Urothelium cell line (cell line): Measurements from ENCODE around the gene FBXW7.

ENCODE experiments used
- DNase-seq: peaks from one replicate; pipeline ENCODE4 v3.0.0; 2011; ENCODE audit warnings: low spot score, mixed read lengths
- FAIRE-seq: peaks from 2 replicates; lab custom pipeline; 2011; peaks lifted over from hg19 to GRCh38; lab: Jason Lieb, UNC

Gene FBXW7

DNA sequence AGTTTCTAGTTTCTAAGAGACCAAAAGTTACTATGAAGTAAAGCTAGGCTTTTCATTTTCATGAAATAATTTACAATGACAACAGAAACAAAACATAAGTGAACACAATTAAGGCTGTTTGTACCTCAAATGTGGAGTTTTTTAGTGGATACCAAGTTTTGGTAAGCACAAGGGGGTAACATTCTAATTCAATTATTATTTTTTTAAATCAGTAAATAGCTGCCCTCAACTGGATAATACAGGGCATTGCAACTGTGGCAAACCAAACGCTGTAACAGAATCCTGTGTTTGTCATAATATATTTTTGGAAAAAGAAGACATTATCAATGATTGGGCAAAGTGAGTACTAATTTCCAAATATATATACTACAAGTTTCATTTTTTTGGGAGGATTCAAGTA lies 150.3 kb downstream of the FBXW7 start:
- FAIRE-seq (no peak), DNase-seq (peak; percentile 4)

GRCh38 chr4:152382057-152382785 lies 153.7 kb downstream of the FBXW7 start:
- FAIRE-seq (no peak), DNase-seq (no peak)

DNA sequence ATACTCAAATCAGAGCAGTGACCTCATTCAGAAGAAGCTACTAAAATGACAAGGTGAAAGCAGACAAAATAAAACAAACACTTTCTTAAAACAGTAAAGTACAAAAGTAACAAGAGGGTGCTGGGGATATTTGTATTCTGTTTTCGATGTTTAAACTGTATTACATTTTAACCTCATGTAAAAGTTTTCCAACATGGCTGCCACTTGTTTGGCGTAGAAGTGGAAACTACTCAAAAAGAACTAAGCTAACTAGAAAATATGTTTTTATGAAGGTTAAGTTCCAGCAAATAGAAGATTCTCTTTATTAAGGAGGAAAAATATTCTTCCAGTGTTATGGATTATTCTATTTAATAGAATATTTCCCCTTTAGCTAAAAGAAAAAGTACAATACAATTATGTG lies 155.0 kb downstream of the FBXW7 start:
- no peak for DNase-seq
- no peak for FAIRE-seq

GRCh38 chr4:152380185-152380584 lies 155.7 kb downstream of the FBXW7 start:
- DNase-seq (no peak), FAIRE-seq (no peak)

DNA sequence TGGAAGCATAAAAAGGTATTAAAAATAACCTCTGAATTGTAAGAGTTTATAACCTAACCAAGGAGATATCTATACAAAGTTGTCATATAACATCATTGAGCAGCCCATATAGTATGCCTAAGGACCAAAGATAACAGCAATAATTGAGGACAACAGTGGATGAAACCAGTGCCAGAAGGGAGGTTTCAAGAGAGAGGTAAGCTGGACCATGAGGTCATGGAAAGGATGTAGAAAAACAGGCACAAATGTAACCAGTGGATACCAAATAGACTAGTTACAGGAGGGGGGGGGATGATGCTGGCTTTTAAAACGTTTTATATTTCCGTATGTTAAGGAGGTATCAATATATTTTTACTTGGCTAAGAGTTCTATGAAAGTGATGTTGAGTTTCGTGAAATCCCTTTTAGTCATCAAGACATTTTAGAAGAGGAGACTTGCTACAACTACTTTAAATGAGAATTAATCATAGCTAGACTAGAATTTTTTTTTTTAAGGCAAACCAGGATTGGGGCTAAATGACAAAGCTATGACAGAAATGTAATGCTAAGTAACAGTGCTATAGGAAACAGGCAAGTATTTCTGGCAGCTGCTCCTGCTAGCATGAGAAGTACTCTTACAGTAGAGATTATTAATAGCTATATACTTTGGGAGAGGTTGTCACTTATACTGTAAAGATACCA lies 161.1 kb downstream of the FBXW7 start:
- no peak for DNase-seq
- FAIRE-seq: no peak

- FAIRE-seq (no peak), DNase-seq (no peak)
These were observed 161.7 kb downstream of the FBXW7 start for GRCh38 chr4:152374153-152374552.

DNA sequence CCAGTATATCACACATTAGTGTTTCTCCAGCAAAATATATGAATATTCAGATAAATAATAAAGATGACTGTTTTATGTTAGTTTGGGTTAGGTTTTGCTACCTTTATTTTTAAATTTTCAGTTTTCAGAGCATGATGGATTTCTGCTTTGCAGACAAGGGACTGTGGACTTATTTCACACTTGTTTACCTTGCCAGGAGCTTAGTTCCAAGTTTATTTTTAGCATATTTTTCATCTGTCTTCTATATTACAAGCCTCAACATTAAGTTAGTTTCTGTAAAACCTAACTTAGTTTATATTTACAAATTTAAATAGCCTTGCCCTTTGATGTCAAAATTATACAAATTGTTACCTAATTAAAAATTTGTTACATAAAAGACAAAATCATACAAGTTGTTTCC lies 163.4 kb downstream of the FBXW7 start:
- no peak for DNase-seq
- no peak for FAIRE-seq

DNA sequence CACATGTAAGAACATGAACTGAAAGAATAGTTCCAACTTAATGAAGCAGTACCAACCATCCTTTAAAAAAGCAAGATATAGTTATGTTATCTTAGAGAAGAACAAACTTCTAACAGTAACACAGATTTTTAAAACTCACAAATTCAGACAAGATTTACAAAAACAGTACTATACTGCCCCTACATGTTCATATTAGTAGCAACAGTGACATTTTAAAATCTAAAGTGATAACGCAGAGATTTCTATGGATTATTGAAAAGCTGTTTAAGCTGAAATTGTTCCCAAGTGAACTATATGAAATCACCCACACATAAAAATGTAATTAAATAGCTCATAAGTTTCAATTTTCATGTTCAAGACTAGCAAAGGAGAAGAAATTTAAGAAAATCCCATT lies 166.0 kb downstream of the FBXW7 start:
- FAIRE-seq (no peak), DNase-seq (no peak)

DNA sequence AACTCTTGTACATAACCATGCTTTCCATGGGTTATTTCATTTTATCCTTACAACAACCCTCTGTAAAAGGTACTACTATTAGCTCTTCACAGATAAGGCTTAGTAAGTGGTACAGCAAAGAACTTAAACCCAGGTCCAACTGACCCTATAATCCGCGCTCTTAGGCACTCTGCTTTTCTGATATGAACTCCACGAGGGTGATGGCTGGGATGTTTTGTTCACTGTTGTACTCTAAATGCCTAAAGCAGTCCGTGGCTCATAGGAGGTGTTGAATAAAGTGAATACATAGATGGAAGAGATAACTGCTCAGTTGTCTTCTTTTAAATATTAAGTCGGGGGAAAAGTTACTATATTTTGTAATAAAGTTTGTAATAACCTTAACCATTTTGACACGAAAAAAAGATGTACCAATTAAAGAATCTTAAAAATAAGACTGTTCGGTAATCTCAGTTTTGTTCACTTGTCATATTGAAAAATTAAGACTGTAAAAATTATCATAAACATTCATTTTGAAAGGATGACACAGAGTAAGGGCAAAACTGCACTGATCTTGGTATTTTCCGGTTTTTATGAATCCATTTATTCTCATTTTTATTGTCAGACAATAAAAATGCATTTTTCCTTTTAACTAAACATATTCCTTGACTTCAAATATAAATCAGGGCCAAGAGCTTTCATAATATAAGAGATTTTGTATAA lies 166.5 kb downstream of the FBXW7 start:
- no peak for FAIRE-seq
- DNase-seq: no peak

DNA sequence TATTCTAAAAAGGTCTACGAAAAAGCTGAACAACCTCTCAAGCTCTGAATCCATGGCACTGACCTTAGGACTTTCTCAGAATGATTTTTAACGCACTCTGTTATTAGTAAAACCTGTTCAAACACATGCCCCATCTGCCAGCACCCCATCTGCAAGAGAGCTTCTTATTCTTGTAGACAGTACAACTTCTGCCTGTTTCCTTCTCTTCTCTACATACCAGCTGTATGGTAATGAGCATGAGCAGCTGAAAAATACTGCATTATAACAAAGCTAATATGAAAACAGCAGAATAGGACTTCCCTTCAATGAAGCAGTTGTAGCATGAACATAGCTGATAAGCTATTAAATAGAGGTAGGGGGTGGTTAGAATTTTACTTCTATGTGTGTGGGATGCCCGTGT lies 167.9 kb downstream of the FBXW7 start:
- DNase-seq: no peak
- no peak for FAIRE-seq

GRCh38 chr4:152364883-152365282 lies 171.0 kb downstream of the FBXW7 start:
- FAIRE-seq (no peak), DNase-seq (no peak)

DNA sequence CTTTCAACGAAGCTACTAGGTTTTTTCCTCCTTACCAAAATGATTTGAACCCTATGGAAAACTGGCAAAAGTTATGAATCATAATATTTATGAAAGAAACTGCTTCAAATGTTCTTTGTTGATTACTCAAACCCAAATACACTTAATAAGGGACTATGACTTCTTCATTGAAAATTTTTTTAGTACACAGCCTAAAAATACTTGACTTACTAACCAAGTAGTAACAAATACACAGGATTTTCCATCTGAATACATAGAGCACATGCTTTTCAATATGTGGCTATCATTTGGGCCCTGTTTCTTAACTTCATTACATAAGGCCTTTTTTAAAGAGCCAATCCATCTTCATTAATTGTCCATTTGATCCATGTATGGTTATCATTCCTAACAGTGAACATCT lies 171.5 kb downstream of the FBXW7 start:
- no peak for DNase-seq
- FAIRE-seq: no peak

DNA sequence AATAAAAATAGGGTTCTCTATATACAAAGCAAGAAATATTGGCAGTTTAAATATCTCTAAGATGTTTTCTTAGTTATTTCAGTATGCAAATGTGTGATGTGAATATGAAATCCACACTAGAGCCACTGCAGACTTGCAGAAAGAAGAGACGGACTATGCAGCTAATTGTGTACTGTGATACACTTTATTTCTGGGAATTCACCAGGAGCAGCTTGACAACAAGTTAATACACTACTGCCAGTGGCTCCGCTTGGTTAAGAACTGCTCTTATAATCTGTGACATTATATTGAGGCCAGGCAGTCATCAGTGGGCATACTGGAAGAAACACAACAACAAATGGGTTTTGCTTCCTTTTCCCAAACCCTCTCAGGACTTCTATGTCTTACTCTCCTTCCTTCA lies 172.0 kb downstream of the FBXW7 start:
- DNase-seq: no peak
- no peak for FAIRE-seq

GRCh38 chr4:152363086-152363485 lies 172.8 kb downstream of the FBXW7 start:
- DNase-seq: no peak
- no peak for FAIRE-seq

DNA sequence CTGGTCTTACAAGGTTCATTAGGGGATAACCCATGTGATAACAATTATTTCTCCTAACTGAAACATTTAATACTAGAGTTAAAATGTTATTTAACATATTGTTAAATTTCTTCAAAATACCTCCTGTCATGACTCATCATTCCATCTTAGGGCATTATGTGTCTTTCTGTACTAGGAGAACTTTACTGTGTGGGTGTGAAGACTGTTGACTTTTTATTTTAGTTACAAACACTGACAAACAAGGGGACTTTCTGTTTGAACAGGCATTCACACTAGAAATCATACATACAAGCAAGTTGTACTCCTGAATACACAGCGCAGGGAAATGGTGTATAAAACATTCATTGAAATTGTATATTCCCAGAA lies 175.9 kb downstream of the FBXW7 start:
- no peak for DNase-seq
- no peak for FAIRE-seq

DNA sequence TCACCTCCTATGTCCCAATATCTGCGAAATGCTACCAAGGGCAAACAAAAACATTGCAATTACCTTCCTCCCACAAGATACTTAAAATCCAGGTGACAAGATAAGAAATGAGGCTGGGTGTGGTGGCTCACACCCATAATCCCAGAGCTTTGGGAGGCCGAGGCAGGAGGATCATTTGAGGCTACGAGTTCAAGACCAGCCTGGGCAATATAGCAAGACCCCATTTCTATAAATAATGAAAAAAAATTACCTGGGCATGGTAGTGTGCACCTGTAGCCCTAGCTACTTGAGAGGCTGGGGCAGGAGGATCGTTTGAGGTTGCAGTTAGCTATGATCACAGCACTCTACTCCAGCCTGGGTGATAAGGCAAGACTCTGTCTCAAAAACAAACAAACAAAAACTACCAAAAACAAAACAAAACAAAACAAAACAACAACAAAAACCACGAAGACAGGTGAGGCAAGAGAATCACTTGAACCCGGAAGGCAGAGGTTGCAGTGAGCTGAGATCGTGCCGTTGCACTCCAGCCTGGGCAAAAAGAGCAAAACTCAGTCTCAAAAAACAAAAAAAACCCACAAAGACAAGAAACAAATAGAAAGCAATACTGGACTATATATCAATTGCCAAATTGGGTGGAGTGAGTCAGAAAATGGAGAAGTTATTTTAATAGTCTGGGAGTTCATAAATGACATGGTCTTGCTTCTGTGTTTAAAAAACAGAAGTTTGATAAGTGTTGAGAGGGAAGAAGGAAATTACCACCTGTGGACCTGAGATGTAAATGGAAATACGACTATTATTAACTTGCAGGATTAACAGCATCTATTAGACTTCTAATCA lies 176.5 kb downstream of the FBXW7 start:
- DNase-seq (no peak), FAIRE-seq (no peak)

DNA sequence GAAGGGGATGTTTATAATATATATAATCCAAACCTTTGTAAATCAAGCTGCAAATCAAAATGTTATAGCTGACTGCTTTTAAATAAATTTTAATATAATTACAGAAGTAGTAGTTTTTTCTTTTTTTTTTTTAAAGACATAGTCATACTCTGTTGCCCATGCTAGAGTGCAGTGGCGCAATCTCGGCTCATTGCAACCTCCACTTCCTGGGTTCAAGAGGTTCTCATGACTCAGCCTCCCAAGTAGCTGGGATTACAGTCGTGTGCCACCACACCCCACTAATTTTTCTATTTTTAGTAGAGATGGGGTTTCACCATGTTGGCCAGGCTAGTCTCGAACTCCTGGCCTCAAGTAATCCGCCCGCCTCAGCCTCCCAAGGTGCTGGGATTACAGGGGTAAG lies 178.7 kb downstream of the FBXW7 start:
- DNase-seq (no peak), FAIRE-seq (no peak)

DNA sequence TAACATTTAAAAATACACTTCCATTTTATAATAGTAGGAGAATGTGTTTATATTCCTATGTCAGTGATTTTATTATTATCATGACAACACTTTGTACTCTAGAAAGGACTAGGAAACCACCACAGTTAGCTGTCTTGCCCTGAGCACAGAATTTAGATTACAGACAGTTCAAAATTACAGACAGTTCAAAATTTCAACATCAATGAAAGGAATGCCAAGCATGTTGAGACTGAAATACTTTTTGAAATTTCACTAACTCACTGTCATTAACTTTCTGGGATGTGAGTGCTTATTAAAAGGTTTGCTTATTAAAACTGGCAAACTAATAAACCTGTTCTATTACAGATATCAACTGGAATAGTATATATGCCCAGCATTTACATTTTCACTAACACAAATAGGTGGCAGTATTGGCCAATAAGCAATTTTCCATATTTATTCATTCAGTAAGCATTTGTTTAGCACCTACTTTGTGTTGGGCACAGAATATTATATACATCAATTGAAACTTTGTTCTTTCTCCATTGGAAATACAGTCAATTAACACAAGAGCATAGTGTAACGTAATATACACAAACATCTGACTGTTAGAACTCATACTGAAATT lies 179.4 kb downstream of the FBXW7 start:
- FAIRE-seq (no peak), DNase-seq (no peak)

DNA sequence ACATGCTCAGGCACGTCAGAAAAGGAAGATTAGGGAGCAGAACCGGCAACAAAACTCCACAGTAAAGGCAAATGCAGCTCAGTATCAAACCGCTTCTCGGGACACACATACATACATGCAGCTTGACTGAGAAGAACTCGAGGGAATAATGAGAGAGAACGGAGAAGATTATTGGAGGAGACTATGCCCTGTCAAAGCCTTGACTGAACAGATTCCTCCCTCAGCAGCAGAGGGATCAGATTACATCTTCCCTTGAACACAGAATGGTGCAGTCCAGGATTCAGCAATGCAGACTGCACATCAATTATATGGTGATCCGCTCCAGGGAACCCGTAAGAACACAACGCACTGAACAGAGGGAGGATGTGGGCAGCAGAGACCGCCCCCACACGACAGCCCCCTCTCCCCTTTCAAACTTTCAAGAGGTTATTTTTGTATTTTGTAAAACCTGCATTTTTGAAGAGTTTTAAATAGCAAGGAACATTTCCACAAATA lies 183.2 kb downstream of the FBXW7 start:
- peak; percentile 58 for FAIRE-seq
- peak; percentile 78 for DNase-seq

DNA sequence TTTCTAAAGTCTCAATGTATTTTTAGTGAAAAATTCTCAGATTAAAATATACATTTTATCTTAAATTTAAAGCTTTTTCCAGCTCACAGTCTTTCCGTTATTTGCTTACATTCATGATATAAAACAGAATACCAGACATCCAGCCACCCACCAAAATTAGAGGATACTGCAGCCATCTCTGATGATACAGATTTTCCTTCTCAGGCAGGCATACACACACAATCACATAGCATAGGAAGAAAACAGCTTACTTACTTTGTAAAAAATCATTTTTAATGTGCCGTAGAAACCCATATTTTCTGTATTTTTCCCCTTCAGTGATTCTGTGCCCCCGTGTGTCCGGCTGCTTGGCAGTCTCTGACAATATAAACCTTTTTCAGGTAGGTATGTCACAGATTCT lies 183.7 kb downstream of the FBXW7 start:
- no peak for FAIRE-seq
- no peak for DNase-seq

GRCh38 chr4:152351080-152351479 lies 184.8 kb downstream of the FBXW7 start:
- FAIRE-seq (no peak), DNase-seq (no peak)
